GM21619 (cell line): Measurements from ENCODE around the gene ELK3.

Experiments used
- ATAC-seq: cut with Tn5 transposase; IDR thresholded peaks from one replicate; pipeline ENCODE4 v1.9.1; 2021; ENCODE audit not compliant: unreplicated experiment

The ELK3 gene

GRCh38 chr12:96234591-96235483 lies 40.7 kb downstream of the ELK3 start:
- ATAC-seq = no peak

DNA sequence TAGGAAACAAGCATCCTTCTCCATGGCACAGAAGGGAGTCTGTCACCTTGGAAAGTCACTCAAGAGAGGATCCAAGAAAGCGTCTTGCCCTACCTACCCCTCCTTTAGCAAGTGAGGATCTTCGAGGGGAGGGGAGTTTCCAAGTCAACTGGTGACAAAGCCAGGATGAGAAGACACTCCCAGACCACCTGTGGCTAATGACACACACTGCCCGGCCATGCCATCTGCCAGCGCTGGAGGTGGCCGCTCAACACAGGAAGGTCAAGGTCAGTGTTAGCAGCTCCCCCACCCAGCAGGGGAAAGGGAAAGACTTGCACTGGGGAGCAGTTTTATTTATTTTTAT lies 41.3 kb downstream of the ELK3 start:
- no peak for ATAC-seq

GRCh38 chr12:96236221-96236822 lies 42.1 kb downstream of the ELK3 start:
- no peak for ATAC-seq

DNA sequence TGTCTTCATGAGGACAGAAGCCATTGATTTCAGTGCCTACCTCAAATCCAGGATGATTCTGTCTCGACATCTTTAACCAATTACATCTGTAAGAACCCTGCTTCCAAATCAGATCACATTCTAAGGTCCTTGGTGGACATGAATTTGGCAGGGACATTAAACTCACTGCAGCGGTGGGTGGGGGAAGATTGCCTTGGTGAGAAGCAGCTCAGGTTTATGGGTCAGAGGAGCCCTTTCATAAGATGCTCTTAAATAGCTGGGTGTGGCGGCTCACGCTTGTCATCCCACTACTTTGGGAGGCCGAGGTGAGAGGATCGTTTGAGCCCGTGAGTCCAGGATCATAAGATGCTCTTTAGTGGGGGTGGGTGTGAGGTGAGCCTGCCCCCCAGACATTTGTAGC lies 42.9 kb downstream of the ELK3 start:
- no peak for ATAC-seq

DNA sequence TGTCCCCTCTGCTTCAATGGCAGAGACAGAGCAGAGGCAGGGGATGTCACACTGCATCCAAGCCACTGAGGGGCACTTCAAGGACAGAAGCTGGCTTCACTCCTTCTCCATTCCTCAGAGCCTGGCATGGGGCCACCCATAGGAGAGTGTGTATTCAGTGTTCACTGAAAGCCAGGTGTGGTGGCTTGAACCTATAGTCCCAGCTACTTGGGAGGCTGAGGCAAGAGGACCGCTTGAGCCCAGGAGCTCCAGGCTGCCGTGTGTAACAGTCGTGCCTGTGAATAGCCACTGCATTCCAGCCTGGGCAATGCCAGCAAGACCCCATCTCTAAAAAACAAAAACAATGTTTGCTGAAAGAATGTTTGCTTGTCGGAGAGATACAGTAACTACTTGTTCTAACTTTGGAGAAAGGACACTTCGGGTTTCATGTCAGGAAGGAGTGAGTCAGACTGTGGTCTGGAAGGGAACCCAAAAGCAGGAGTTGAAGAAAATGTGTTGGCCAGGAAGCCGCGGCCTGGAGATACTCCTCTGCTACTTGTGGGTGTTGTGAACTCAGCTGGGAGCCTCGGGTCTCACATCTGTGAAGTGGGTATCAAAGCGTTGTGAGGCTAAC lies 43.4 kb downstream of the ELK3 start:
- no peak for ATAC-seq

DNA sequence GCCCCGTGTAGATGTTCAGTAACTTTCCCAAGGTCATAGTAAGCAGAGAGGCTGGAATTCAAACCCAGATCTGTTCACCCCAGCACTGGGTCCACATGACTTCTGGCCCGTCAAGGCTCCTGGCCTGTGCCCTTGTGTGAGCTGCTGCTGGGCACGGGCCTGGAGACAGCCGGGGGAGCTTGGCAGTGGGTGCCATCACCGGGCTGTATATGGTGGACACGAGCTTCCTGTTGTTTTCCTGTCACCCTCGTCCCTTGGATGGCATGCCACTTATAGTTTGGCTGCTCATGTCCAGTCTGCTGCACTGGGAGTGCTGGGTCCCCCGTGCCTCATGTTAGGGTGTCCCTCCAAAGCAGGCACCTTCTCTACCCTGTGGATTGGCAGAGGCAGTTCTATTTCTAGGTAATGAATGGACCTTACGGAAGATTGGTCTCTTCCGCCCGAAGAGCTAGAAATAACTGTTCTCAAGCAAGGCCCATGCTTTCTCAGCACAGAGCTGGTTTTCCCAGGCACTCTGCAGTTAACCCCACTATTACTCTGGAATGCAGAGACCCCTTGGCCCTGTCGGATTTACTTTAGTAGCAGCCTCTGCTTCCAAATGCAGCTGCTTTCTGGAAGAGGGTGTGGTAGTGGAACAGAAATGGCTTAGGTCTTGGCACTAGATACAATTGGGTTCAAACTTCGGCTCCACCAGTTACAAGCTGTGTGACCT lies 44.3 kb downstream of the ELK3 start:
- no peak for ATAC-seq

DNA sequence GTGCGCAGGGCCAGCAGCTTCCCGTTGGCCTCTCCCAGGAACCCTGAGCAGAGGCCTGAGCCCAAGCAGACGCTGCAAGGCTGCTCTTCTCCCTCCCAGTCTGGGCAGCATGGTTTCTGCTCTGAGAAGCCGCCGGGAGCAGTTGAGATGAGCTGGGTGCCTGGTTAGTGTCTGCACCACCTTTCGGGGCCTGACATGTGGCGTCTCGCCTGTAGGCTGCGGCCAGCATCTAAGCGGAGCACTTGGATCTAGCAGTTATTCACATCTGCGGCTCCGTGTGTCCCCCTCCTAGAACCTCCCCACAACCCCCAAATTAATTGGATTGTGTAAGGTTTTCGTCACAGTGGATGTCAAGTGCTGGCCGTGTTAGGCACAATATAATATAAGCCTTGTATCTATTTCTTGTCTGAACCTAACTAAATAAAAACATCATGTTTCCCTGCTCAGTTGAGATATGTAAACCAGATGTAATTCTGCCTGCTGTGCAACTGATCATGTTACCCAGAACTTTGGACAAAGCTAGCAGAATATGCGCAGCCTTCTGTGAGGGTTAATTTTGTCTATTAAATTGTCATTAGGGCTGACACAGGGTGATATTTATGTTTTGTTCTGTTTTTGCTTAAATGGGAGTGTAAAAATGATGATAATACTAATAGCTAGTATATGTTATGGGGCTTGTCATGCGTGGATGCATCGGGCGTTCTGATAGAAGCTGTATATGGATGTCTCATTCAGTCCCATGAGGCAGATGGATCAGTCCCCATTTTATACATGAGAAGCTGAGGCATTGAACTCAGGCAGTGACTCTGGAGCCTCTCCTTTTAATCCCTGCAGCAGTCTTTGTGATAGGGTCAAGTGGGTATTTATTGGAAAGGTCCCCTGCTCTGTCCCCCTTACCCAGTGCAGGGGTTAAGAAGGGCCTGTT lies 45.8 kb downstream of the ELK3 start:
- no peak for ATAC-seq

GRCh38 chr12:96240656-96241055 lies 46.5 kb downstream of the ELK3 start:
- no peak for ATAC-seq

DNA sequence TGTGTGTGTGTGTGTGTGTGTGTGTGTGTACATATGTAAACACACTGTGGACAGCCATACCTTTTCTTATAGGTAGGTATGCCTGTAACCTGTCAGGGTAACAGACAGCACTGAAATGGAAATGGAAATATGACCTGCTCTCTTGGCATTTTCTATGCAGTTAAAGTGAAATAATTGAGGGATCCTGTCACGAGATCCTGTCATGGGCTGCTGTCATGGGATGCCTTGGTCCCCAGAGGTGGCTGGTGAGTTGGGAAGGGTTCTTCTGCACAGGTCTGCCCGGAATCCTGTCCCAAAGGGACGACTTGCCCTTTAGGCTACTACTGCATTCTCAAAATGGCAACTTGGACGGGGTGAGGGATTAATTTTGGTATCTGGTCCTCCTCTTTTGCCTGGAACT lies 47.3 kb downstream of the ELK3 start:
- no peak for ATAC-seq

DNA sequence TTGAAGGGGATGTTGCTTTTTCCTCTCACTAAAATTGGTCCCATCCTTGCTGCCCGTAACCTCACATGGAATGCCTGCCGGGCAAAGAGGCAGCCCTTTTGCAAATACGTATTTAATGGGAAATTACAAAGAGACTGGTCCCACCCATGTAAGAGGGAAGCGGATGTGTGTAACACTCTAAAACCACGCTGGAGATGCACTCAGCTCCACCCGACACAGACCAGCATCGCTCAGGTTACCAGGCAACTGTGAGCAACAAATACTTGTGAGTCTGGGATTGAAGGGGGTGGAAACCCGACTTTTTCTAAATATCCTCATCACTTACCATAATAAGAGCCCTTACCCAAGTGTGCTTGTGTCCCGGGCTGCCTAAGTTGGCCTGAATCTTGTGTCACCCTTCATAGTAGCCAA lies 47.7 kb downstream of the ELK3 start:
- ATAC-seq = no peak

DNA sequence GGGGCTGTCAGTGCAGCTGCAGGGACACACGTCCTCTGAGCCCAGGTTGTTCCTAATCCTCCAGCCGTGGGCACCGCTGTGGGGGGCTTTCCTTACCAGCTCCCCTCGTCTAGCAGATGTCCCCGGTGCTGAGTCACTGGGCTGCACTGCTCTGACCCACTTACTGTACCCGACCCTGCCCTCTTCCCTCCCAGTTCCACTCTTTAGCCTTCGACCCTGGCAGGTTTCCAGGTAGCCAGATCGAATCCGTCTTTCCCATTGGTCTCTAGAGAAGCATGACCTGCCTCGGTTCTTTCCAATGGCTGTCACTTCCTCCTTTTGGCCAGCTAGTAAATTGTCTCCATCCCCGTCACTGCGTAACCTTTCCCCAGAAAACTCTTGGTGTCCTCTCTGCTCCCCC lies 48.4 kb downstream of the ELK3 start:
- ATAC-seq = no peak

- ATAC-seq = no peak
These were observed 50.7 kb downstream of the ELK3 start for GRCh38 chr12:96244826-96245225.

DNA sequence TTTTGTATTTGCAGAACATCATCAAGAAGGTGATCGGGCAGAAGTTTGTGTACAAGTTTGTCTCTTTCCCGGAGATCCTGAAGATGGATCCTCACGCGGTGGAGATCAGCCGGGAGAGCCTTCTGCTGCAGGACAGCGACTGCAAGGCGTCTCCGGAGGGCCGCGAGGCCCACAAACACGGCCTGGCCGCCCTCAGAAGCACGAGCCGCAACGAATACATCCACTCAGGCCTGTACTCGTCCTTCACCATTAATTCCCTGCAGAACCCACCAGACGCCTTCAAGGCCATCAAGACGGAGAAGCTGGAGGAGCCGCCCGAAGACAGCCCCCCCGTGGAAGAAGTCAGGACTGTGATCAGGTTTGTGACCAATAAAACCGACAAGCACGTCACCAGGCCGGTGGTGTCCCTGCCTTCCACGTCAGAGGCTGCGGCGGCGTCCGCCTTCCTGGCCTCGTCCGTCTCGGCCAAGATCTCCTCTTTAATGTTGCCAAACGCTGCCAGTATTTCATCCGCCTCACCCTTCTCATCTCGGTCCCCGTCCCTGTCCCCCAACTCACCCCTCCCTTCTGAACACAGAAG lies 52.8 kb downstream of the ELK3 start:
- ATAC-seq = no peak

DNA sequence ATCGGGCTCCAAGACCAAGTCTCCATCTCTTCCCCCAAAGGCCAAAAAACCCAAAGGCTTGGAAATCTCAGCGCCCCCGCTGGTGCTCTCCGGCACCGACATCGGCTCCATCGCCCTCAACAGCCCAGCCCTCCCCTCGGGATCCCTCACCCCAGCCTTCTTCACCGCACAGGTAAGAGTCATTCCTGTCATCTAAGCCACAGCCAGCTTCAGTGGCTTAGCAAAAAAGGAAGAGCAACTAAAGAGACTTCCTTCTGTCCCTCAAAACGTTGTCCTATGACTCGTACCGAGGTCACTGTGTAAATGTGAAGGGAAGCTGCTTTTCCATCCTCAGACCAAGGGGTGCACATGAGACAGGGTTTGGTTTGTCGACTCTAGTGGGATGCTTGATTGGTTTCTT lies 53.4 kb downstream of the ELK3 start:
- no peak for ATAC-seq

DNA sequence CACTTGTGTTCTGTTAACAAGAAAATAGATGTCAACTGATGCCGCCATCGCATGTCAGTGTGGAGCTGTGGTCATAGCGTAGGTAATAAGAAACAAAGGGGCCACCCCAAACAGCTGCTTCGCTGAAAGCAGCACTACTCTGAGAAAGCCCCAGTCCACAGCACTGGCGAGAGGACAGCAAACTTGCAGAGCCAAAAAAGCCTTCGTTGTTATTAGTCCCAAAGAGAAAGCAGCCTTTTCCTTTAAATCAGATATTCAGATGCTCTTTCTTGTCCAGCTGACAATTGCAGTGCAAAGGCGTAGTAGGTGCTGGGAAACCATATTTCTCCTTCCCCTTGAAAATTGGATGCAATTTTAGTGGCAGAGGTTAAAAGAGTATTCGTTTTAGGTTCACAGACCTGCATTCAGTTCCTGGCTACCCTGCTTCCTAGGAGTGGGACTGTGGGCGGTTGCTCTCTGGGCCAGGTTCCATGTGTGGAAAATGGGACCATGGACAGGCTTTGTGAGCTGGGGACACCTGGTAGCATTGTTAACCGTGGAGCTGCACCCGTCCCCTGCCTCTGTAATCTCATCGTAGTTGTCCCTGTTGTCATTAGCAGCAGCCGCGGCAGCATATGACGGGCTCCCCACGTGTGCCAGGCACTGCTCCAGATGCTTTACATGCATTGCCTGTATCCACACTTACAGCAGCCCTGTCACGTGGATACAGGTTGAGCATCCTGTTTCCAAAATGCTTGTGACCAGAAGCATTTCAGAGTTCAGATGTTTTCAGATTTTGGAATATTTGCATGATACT lies 54.2 kb downstream of the ELK3 start:
- no peak for ATAC-seq

- no peak for ATAC-seq
These were observed 55.3 kb downstream of the ELK3 start for GRCh38 chr12:96249196-96250118.

DNA sequence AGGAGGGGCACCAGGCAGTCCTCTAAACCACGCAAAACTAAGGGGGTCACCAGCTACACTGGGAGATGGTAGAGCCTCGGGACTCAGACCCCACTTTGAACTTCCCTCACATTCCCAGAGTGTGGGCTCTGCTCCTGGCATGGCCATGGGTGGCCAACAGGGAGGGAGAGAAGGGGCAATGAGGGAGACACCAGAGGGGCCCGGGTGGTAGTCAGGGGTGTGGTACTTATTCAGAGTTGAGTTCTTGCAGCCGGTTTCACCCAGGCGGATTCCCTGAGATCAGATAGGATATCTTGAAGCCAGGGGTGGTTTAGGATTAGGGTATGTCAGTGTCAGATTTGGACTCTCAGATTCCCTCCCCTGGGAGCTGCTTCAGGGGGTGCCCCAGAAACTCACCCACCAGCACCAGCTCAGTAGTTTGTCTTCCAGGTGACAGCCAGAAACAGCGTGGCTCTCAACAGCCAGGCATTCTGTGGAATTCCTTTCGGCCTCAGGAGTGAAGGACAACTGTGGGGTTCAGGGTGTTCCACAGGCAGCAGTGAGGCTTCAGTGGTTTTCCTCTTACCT lies 56.0 kb downstream of the ELK3 start:
- no peak for ATAC-seq

DNA sequence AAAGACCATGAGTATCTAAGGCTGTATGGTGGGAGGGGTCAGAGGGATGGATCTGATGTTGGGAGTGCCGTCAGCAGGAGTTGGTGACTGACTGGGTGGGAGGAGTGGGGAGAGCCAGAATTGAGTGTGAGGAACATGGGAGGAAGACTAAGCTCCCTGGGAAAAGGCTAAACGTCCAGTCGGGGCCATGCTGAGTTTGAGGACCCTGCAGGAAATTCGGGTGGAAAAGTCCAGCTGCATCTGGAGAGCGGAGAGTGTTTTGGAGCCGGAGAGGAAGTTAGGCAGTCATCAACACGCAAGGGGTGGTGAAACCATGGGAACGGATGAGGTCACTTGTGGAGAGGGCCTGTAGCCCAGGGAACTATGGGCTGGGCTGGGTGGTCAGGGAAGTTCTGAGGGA lies 60.9 kb downstream of the ELK3 start:
- no peak for ATAC-seq
